Middle frontal gyrus (tissue), 1 donor: ENCODE results near the gene SF3A1.

ENCODE experiments used
- DNase-seq: peaks from one replicate; pipeline ENCODE4 v3.0.0-alpha.2; 2015; ENCODE audit warnings: low spot score; ENCODE audit errors: extremely low spot score

SF3A1 gene

GRCh38 chr22:30305519-30305905 lies 51.2 kb downstream of the SF3A1 start:
- DNase-seq: no peak

GRCh38 chr22:30304495-30305244 lies 52.0 kb downstream of the SF3A1 start:
- DNase-seq: no peak

GRCh38 chr22:30302810-30303138 lies 53.9 kb downstream of the SF3A1 start:
- no peak for DNase-seq

- DNase-seq: no peak
These were observed 54.5 kb downstream of the SF3A1 start for GRCh38 chr22:30301995-30302809.

GRCh38 chr22:30299322-30299721 lies 57.4 kb downstream of the SF3A1 start:
- DNase-seq: no peak

- DNase-seq: no peak
These were observed 58.5 kb downstream of the SF3A1 start for GRCh38 chr22:30297991-30298701.

GRCh38 chr22:30297276-30297990 lies 59.3 kb downstream of the SF3A1 start:
- no peak for DNase-seq

GRCh38 chr22:30296833-30297232 lies 59.9 kb downstream of the SF3A1 start:
- no peak for DNase-seq

- no peak for DNase-seq
These were observed 60.4 kb downstream of the SF3A1 start for GRCh38 chr22:30296324-30296723.

- DNase-seq: no peak
These were observed 61.1 kb downstream of the SF3A1 start for GRCh38 chr22:30295576-30295975.

GRCh38 chr22:30294830-30295229 lies 61.9 kb downstream of the SF3A1 start:
- DNase-seq: no peak

- DNase-seq: no peak
These were observed 62.6 kb downstream of the SF3A1 start for GRCh38 chr22:30294066-30294465.

GRCh38 chr22:30293026-30293425 lies 63.7 kb downstream of the SF3A1 start:
- no peak for DNase-seq

GRCh38 chr22:30292069-30292970 lies 64.4 kb downstream of the SF3A1 start:
- no peak for DNase-seq

GRCh38 chr22:30291058-30291892 lies 65.4 kb downstream of the SF3A1 start:
- no peak for DNase-seq

- no peak for DNase-seq
These were observed 66.2 kb downstream of the SF3A1 start for GRCh38 chr22:30290342-30291057.

- no peak for DNase-seq
These were observed 66.7 kb downstream of the SF3A1 start for GRCh38 chr22:30289980-30290313.

- DNase-seq: peak; percentile 88
These were observed 67.3 kb downstream of the SF3A1 start, which contains the start of gene CASTOR1 for GRCh38 chr22:30289141-30289979. Gene CASTOR1, minus strand, starts transcription at chr22:30289505. Its CDS starts 8 bp downstream, at chr22:30289497.
